ENCODE data around the gene SLC35F4.
"Not testable (repeated sequence)": the region's sequence is repeated elsewhere in the genome, so short reads cannot be mapped to it uniquely, and the experiment has no call there.

The SLC35F4 gene

GRCh38 chr14:57865403-57866198 lies at the start of gene SLC35F4:
TSS of gene SLC35F4 (minus strand) at chr14:57866092.
- no peak for DNase-seq (ENCODE audit: low read depth, low spot score)

GRCh38 chr14:57909626-57910025 lies 43.7 kb upstream of the SLC35F4 start:
- no peak for DNase-seq (ENCODE audit: low read depth, low spot score)

- DNase-seq (ENCODE audit: low read depth, low spot score) = no peak
These were observed 38.1 kb upstream of the SLC35F4 start for GRCh38 chr14:57903954-57904353.

DNA sequence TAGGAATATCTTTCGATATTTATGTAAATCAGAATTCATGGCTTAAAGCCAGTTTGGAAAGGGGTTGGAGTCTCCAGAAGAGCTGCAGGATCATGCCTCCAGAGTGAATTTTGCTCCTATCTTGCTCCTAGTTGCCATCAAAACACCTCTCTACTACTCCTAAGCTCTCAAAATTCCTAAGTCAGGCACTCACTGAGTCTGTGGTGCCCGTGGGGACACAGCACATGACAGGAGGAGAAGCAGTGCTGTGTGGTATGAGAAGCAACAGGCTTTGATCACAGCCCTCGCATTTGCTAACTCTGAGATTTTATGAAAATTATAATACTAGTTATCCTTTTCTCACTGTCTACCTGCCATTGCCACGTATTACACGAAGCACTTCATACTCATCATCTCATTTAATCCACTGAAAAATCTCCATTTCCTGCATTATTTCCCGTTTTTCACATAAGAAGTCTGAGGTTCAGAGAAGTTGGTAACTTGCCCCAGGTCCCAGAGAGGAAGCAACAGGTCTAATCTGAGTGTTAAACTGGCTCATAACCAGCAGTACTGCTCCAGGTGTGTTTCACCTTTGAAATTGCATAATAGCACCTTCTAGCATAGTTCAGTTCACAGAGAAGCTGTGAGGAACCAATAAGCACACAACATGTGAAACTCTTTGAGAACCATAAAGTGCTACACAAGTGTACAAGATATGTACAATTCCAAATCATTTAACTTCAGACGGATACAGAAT lies 33.1 kb upstream of the SLC35F4 start:
- DNase-seq (ENCODE audit: low read depth, low spot score) = no peak

DNA sequence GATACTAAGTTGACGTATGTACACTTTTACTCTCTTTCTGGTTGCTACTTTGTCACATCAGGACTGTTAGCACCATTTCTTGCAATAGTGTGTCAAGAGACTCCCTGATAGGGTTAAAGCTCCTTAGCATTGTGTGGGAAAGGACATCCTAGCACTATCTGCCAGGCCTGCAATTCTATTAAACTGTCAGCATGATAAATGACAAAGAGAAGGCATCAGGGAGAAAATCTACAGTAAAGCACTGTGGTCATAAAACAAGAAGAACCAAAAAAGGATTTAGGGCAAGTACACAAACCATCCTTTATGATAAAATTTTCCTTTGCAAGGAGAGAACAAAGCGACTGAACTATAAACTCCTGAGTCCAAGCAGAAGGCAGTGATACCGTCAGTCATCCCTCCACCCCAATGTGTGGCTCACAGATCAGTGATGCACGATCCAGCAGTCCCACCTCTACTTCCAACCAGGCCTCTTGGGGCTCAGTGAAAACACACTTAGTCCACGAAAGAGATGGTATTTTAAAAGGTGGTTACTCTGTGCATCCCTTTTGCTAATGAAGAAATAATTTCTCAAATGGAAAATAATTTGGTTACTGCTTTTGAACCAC lies 31.4 kb upstream of the SLC35F4 start:
- no peak for DNase-seq (ENCODE audit: low read depth, low spot score)

DNA sequence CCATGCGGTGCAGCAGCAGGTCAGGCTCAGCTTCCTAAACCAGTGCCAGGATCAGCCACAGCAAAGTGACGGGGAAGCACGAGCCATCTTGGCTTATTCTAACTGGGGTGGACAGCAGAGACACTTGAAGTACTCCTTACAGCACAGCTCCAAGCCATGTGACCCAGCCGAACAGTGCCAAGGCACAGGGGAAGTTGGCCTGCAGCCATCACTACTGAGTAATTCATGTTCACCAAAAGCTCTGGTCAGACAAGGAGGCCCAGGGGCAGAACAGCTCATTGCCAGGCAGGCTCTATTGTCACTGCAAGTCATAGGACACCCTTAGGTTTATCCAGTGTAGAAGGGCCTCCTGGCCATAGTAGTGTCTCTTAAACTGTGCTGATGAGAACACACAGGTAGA lies 23.4 kb upstream of the SLC35F4 start:
- no peak for DNase-seq (ENCODE audit: low read depth, low spot score)

- DNase-seq (ENCODE audit: low read depth, low spot score) = no peak
These were observed 18.3 kb upstream of the SLC35F4 start for GRCh38 chr14:57884175-57884574.

DNA sequence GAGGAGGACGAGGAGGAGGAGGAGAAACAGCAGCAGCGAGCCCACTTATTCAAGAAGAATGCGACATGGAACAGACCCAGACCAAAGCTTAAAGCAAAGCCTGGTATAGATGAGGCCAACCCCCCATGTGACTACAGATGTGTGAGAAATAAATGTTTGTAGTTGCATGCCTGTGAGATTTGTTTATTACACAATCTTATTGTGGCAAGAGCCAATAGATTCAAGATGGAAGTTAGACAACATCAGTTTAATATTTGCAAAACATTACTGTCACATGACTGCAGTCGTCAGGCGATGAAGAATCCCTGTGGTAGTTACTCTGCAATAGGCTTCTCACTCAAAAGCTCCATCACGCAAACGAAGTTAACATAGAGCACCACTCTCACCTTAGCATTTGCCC lies 17.2 kb upstream of the SLC35F4 start:
- DNase-seq (ENCODE audit: low read depth, low spot score) = no peak

GRCh38 chr14:57879516-57879915 lies 13.6 kb upstream of the SLC35F4 start:
- no peak for DNase-seq (ENCODE audit: low read depth, low spot score)

DNA sequence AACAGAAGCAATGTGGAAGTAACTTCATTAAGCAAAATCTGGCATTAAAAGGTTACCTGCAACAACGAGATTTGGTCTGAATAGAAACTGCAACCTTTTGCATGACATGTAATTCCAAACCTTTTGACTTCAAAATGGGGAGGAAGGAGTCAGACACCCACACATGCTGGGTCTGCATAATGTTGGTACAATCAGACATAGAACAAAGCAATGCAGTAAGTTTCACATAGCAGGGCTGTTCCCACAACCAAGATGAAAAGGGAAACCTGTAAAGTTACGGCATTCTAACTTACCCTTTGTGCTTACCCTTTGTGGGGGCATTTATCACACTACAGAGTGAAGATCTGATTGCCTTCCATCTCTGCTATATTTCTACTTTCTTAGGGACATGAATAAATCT lies 10.1 kb upstream of the SLC35F4 start:
- no peak for DNase-seq (ENCODE audit: low read depth, low spot score)

DNA sequence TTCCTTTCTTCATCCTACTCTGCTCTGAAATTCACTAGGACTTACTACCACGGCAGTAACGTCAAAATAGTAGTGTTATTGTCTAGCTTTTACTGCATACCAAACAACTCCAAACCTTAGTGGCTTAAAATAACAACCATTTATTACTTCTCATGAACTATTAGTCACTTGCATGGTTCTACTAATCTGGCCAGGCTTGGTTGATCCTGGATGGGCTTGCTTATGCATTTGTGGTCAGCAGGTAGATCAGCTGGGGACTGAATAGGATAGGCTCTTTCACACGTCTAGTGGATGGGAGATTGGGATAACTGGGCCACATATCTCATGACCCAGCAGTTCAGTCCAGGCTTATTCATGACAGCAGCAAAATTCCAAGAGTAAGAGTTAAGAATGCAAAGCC lies 9.4 kb upstream of the SLC35F4 start:
- no peak for DNase-seq (ENCODE audit: low read depth, low spot score)

- no peak for DNase-seq (ENCODE audit: low read depth, low spot score)
These were observed 5.7 kb upstream of the SLC35F4 start for GRCh38 chr14:57871459-57872080.

- DNase-seq (ENCODE audit: low read depth, low spot score) = no peak
These were observed 5.0 kb upstream of the SLC35F4 start for GRCh38 chr14:57870686-57871457.

GRCh38 chr14:57869617-57870016 lies 3.7 kb upstream of the SLC35F4 start:
- no peak for DNase-seq (ENCODE audit: low read depth, low spot score)

GRCh38 chr14:57866199-57866705 lies 360 bp upstream of the SLC35F4 start:
- no peak for DNase-seq (ENCODE audit: low read depth, low spot score)

DNA sequence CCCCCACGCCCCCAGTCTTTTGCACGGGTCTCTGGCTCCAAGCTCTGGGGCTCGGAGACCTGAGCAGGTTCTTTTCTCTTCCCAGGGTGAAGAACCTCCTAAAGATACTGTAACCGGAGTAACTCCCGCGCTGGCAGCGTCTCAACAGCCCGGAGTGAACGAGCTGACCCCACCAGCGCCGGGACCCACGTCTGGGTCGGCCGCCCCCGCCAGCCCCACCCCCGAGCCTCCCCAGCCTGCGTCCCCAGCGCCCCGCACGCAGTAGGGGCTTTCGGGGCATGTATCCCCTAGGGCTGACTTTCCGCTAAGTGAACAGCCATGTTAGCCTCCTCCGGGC lies 858 bp downstream of the SLC35F4 start:
- no peak for DNase-seq (ENCODE audit: low read depth, low spot score)

GRCh38 chr14:57864659-57865058 lies 1.2 kb downstream of the SLC35F4 start:
- no peak for DNase-seq (ENCODE audit: low read depth, low spot score)

GRCh38 chr14:57863471-57863870 lies 2.4 kb downstream of the SLC35F4 start:
- DNase-seq (ENCODE audit: low read depth, low spot score) = no peak

- not testable (repeated sequence) for DNase-seq (ENCODE audit: low read depth, low spot score)
These were observed 10.2 kb downstream of the SLC35F4 start for GRCh38 chr14:57855666-57856065.

- DNase-seq (ENCODE audit: low read depth, low spot score) = no peak
These were observed 11.3 kb downstream of the SLC35F4 start for GRCh38 chr14:57854571-57854970.

DNA sequence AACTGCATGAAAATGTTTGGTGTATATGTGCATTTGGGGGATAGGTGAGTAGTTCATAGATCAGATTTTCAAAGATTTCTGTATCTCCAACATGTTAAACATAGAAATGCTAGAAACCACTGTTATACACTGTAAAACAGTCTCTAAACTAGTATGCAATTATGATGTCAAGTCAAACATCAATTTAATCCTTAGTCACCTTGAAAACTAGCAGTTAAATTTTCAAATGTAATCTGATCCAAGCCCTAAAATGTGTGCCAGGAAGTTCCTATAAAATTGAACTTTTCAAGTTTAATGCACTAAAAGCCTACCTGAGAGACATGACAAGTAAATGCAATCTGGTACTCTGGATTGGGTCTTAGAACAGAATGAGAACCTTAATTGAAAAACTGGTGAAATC lies 14.5 kb downstream of the SLC35F4 start:
- no peak for DNase-seq (ENCODE audit: low read depth, low spot score)

All from activated CD4-positive, CD25-positive, alpha-beta regulatory T cell treated with anti-CD3 and anti-CD28 coated beads, Interleukin-2, amount 50 U/mL, for 16 hours (primary cell).